ENCODE measurements around the gene ADAMTS20.

- TF ChIP-seq CTCF (IDR thresholded peaks at IDR 0.05) = no peak
- TF ChIP-seq POLR2A (IDR thresholded peaks at IDR 0.05) = no peak
These were observed 155.3 kb downstream of the ADAMTS20 start for GRCh38 chr12:43396671-43397070.

Data from Peyer's patch (tissue), 4 donors.